Colonic mucosa (tissue), 4 donors: ENCODE results near the gene TMEM217. TPM values are rescaled to one million over a fixed set of nuclear protein-coding genes. Genes with fewer than 3 reads are reported as not detected.

Source experiments
- DNase-seq: peaks from one replicate; pipeline ENCODE4 v3.0.0-alpha.2; 2020
- H3K27ac ChIP-seq: fragments of 200-600 bp; one replicate; pipeline ENCODE4 v1.8.0; 2021
- H3K27me3 ChIP-seq: fragments of 200-600 bp; one replicate; pipeline ENCODE4 v1.8.0; 2021
- H3K36me3 ChIP-seq: fragments of 200-600 bp; one replicate; pipeline ENCODE4 v1.8.0; 2021
- H3K4me1 ChIP-seq: fragments of 200-600 bp; one replicate; pipeline ENCODE4 v1.8.0; 2021; ENCODE audit warnings: mild to moderate bottlenecking
- H3K4me3 ChIP-seq: fragments of 200-600 bp; one replicate; pipeline ENCODE4 v1.8.0; 2021
- H3K9ac ChIP-seq, 2 donors: one replicate each; pipeline ENCODE4 v1.7.0; 2013; ENCODE audit warnings: control low read depth in 2 of 2, low read depth in 2 of 2, low read length in 2 of 2
- H3K9me3 ChIP-seq: fragments of 200-600 bp; one replicate; pipeline ENCODE4 v1.8.0; 2021
- CTCF ChIP-seq: fragments of 200-600 bp; IDR thresholded peaks from one replicate; pipeline ENCODE4 v1.8.0; 2022; ENCODE audit warnings: antibody characterized with exemption, mild to moderate bottlenecking
- intact Hi-C: fragments of 100-400 bp; cut with DNase I; formaldehyde crosslinking; loops from one replicate; pipeline ENCODE4 v1.14.1; 2022
- total RNA-seq, 2 donors: library from RNA; stranded (reverse); fragmentation: NEBNext Ultra II Directional in 1 of 2; extraction: Animal tissue kit (Norgen Biotek cat#: 25700) in 1 of 2; gene quantifications; one replicate each; pipeline ENCODE4 v1.2.1, GENCODE V29; 2021
- donor health status: healthy.
- donor health status: DM: no; HTN: no; CAD: no.
- donor health status: DM: no; HTN: no; CAD: no.

Gene TMEM217
- total RNA-seq, 2 donors from 2014 or later = 0.62 to 1.2 TPM

- no peaks in the 10 kb centered on the region for H3K4me1 ChIP-seq
- intact Hi-C loops = no loop called here
Measured at GRCh38 chr6:37260444-37260843, 2.5 kb upstream of the TMEM217 start.

GRCh38 chr6:37260040-37260439 lies 2.1 kb upstream of the TMEM217 start:
- Histone ChIP-seq H3K27me3 (no peaks in the 10 kb centered on the region), H3K4me3 (no peak overlapping the region), H3K9ac (no peak overlapping the region), H3K9me3 (no peaks in the 10 kb centered on the region), H3K27ac (no peak overlapping the region), H3K36me3 (no peaks in the 10 kb centered on the region), H3K4me1 (no peaks in the 10 kb centered on the region)
- no peak for TF ChIP-seq CTCF
- no peak for DNase-seq
- intact Hi-C loops = no loop called here

More at GRCh38 chr6:37260444-37260843, 2.5 kb upstream of the TMEM217 start:
- Histone ChIP-seq H3K36me3 (no peaks in the 10 kb centered on the region), H3K9me3 (no peaks in the 10 kb centered on the region), H3K27ac (no peak overlapping the region), H3K4me3 (no peak overlapping the region), H3K9ac (no peak overlapping the region), H3K27me3 (no peaks in the 10 kb centered on the region)
- TF ChIP-seq CTCF = no peak
- no peak for DNase-seq

DNA sequence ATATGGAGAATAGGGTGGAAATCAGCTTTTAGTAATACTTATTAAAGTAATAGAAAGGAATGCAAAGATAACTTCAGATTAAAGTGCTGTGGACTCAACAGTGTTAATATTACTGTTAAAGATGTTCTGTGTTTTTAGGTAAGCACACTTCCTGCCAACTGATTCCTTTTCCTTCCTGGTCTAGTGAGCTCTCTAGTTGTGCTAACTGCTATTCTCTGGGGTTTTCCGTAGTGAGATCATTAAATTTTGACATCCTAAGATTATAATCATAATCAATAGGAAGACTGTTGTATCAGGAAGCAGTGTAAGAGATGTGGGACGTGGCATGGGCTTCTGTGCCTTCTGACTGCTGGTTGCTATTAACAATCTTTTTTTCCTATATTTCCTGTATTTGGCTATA lies 1.2 kb upstream of the TMEM217 start:
- H3K9ac ChIP-seq = peak overlapping the region in 1 of 2 donors; percentile 10
- no peaks in the 10 kb centered on the region for H3K9me3 ChIP-seq
- H3K4me3 ChIP-seq = no peak overlapping the region
- H3K27ac ChIP-seq = no peak overlapping the region
- DNase-seq = no peak
- no peaks in the 10 kb centered on the region for H3K36me3 ChIP-seq
- no peak for TF ChIP-seq CTCF
- H3K27me3 ChIP-seq = no peaks in the 10 kb centered on the region
- intact Hi-C loops = no loop called here
- no peaks in the 10 kb centered on the region for H3K4me1 ChIP-seq

DNA sequence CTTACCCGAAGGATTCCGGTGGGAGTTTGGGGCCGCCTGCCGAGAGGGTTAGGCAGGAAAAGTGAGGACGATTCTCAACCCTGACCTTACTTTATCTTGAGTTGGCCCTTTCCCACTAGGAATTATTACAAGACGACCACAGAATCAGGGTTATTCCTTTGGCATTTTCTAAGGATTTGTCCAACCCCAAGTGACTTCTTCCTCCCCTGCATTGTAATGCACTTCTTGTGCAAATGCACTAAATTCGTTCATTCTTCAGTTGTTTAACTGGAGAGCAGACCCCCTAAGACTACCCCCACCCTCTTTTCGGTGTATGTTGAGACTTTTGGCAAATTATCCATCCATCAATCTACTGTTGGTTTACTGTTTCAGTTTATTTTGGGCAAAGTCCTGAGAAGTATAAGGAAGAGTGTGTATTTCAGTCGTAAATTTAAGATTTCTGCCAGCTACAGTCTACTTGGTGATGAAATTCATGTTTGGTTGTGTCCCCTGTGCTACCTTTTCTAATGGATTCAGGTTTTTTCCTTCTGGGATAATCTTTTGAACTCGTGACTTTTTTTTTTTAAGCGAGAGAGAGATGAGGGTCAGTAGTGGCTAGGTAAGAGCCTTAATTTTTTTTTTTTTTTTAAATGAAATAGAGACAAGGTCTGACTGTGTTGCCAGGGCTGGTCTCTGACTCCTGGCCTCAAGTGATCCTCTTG lies 611 bp upstream of the TMEM217 start:
- DNase-seq = no peak
- Histone ChIP-seq H3K4me1 (no peaks in the 10 kb centered on the region), H3K27ac (peak overlapping the region; percentile 76), H3K27me3 (no peaks in the 10 kb centered on the region), H3K36me3 (no peaks in the 10 kb centered on the region), H3K9me3 (no peaks in the 10 kb centered on the region), H3K9ac (peak overlapping the region; percentile 84 to 100), H3K4me3 (peak overlapping the region; percentile 90)
- no peak for TF ChIP-seq CTCF
- intact Hi-C loops = no loop called here

- intact Hi-C loops = no loop called here
- no peaks in the 10 kb centered on the region for H3K4me1 ChIP-seq
- TF ChIP-seq CTCF = no peak
- H3K9me3 ChIP-seq = no peaks in the 10 kb centered on the region
- peak overlapping the region; percentile 90 for H3K4me3 ChIP-seq
- peak overlapping the region; percentile 37 to 84 for H3K9ac ChIP-seq
- no peaks in the 10 kb centered on the region for H3K36me3 ChIP-seq
- no peak for DNase-seq
- peak overlapping the region; percentile 0 for H3K27ac ChIP-seq
- no peaks in the 10 kb centered on the region for H3K27me3 ChIP-seq
Measured at GRCh38 chr6:37257320-37257633, 667 bp downstream of the TMEM217 start.
